ENCODE measurements around the gene PPP1R12B.
"Not testable (repeated sequence)": the region's sequence is repeated elsewhere in the genome, so short reads cannot be mapped to it uniquely, and the experiment has no call there.

PPP1R12B gene

GRCh38 chr1:202459470-202460142 is 111.1 kb downstream of the PPP1R12B start:
- not testable (repeated sequence) for H3K9me3 ChIP-seq (ENCODE audit: control insufficient read depth, insufficient read depth, low read depth, low read length); H3K4me1 ChIP-seq (ENCODE audit: control insufficient read depth, insufficient read depth, low read length); H3K27ac ChIP-seq (ENCODE audit: extremely low read depth, low read depth, low read length); H3K36me3 ChIP-seq (ENCODE audit: control insufficient read depth in 2 of 2, insufficient read depth in 1 of 2, low read length in 2 of 2); H3K4me3 ChIP-seq (ENCODE audit: low read depth, low read length)
- ChIA-PET POLR2A (interaction anchor here (0.6 kb wide), 1 partner anchor 58 kb away, joined by 3 read pairs; no protein-coding TSS in a partner anchor), CTCF (interaction anchor here (0.7 to 1.0 kb wide), 2 partner anchors 129 to 259 kb away, joined by 3 to 5 read pairs; no protein-coding TSS in a partner anchor)

GRCh38 chr1:202460143-202460495 is 111.6 kb downstream of the PPP1R12B start:
- H3K9me3 ChIP-seq (ENCODE audit: control insufficient read depth, insufficient read depth, low read depth, low read length); POLR2A ChIA-PET; H3K36me3 ChIP-seq (ENCODE audit: control insufficient read depth in 2 of 2, insufficient read depth in 1 of 2, low read length in 2 of 2); H3K27ac ChIP-seq (ENCODE audit: extremely low read depth, low read depth, low read length); H3K4me1 ChIP-seq (ENCODE audit: control insufficient read depth, insufficient read depth, low read length); H3K4me3 ChIP-seq (ENCODE audit: low read depth, low read length): not testable (repeated sequence)
- CTCF ChIA-PET: interaction anchor here (0.7 to 1.0 kb wide), 2 partner anchors 129 to 258 kb away, joined by 3 to 5 read pairs; no protein-coding TSS in a partner anchor

GRCh38 chr1:202462342-202463076 is 114.0 kb downstream of the PPP1R12B start:
- ChIA-PET POLR2A (no interaction called here), CTCF (interaction anchor here (0.7 to 2.4 kb wide), 8 partner anchors 109 to 272 kb away, joined by 3 to 12 read pairs (median 3); partner anchors contain the start of gene SYT2)
- 0 out of 2 replicates have a peak, but pooled peaks have one; percentile 26 for TF ChIP-seq PRDM10 (tag by site-specific recombination; IDR thresholded peaks at IDR 0.05)
- no peak for TF ChIP-seq ZSCAN5A (tag by site-specific recombination; IDR thresholded peaks at IDR 0.05)
- 0 out of 2 replicates have a peak, but pooled peaks have one; percentile 18 for TF ChIP-seq ZXDB (tag by site-specific recombination; IDR thresholded peaks at IDR 0.05)
- no peak for TF ChIP-seq OSR2 (tag by site-specific recombination; IDR thresholded peaks at IDR 0.05)
- TF ChIP-seq FEZF1 (tag by site-specific recombination; IDR thresholded peaks at IDR 0.05): peak; percentile 8; the same call in 1 of the 2 replicates
- TF ChIP-seq ZBTB49 (tag by site-specific recombination; IDR thresholded peaks at IDR 0.05; ENCODE audit: low read depth): no peak
- no peaks in the 10 kb centered on the region for H3K36me3 ChIP-seq (ENCODE audit: control insufficient read depth in 2 of 2, insufficient read depth in 1 of 2, low read length in 2 of 2)
- H3K4me1 ChIP-seq (ENCODE audit: control insufficient read depth, insufficient read depth, low read length): peaks cover 12% of the 10 kb centered on the region
- no peak overlapping the region for H3K27ac ChIP-seq (ENCODE audit: extremely low read depth, low read depth, low read length)
- H3K9me3 ChIP-seq (ENCODE audit: control insufficient read depth, insufficient read depth, low read depth, low read length): no peaks in the 10 kb centered on the region
- H3K4me3 ChIP-seq (ENCODE audit: low read depth, low read length): no peak overlapping the region

- POLR2A ChIA-PET; H3K27ac ChIP-seq (ENCODE audit: extremely low read depth, low read depth, low read length); H3K4me3 ChIP-seq (ENCODE audit: low read depth, low read length); H3K9me3 ChIP-seq (ENCODE audit: control insufficient read depth, insufficient read depth, low read depth, low read length); H3K36me3 ChIP-seq (ENCODE audit: control insufficient read depth in 2 of 2, insufficient read depth in 1 of 2, low read length in 2 of 2): not testable (repeated sequence)
- H3K4me1 ChIP-seq (ENCODE audit: control insufficient read depth, insufficient read depth, low read length): peaks cover 12% of the 10 kb centered on the region
- TF ChIP-seq ZNF654 (tag by site-specific recombination; IDR thresholded peaks at IDR 0.05; ENCODE audit: low read depth): peak; percentile 35
- CTCF ChIA-PET: interaction anchor here (0.6 to 2.8 kb wide), 14 partner anchors 9 to 397 kb away, joined by 3 to 13 read pairs (median 4); partner anchors contain the start of gene UBE2T
Measured at GRCh38 chr1:202464153-202464742, 115.7 kb downstream of the PPP1R12B start.

GRCh38 chr1:202465644-202466270 is 117.3 kb downstream of the PPP1R12B start:
- peaks cover 12% of the 10 kb centered on the region for H3K4me1 ChIP-seq (ENCODE audit: control insufficient read depth, insufficient read depth, low read length)
- H3K36me3 ChIP-seq (ENCODE audit: control insufficient read depth in 2 of 2, insufficient read depth in 1 of 2, low read length in 2 of 2); H3K9me3 ChIP-seq (ENCODE audit: control insufficient read depth, insufficient read depth, low read depth, low read length); H3K4me3 ChIP-seq (ENCODE audit: low read depth, low read length); POLR2A ChIA-PET; H3K27ac ChIP-seq (ENCODE audit: extremely low read depth, low read depth, low read length): not testable (repeated sequence)
- CTCF ChIA-PET: interaction anchor here (0.9 to 2.8 kb wide), 6 partner anchors 106 to 801 kb away, joined by 3 to 13 read pairs (median 3); no protein-coding TSS in a partner anchor

- H3K9me3 ChIP-seq (ENCODE audit: control insufficient read depth, insufficient read depth, low read depth, low read length); H3K4me3 ChIP-seq (ENCODE audit: low read depth, low read length); POLR2A ChIA-PET; H3K27ac ChIP-seq (ENCODE audit: extremely low read depth, low read depth, low read length); H3K36me3 ChIP-seq (ENCODE audit: control insufficient read depth in 2 of 2, insufficient read depth in 1 of 2, low read length in 2 of 2): not testable (repeated sequence)
- peaks cover 12% of the 10 kb centered on the region for H3K4me1 ChIP-seq (ENCODE audit: control insufficient read depth, insufficient read depth, low read length)
- CTCF ChIA-PET: interaction anchor here (1.0 to 1.2 kb wide), 3 partner anchors 105 to 801 kb away, joined by 3 read pairs; no protein-coding TSS in a partner anchor
Measured at GRCh38 chr1:202466339-202466738, 117.8 kb downstream of the PPP1R12B start.
